T follicular helper cell (primary cell): ENCODE measurements around the gene ZNF664.
A peak's percentile ranks its signal among the peaks of the same experiment; 100 is the strongest.

ENCODE experiments used
- DNase-seq: peaks from one replicate; pipeline ENCODE4 v3.0.0-alpha.2; 2020; ENCODE audit warnings: low read depth

ZNF664 gene

DNA sequence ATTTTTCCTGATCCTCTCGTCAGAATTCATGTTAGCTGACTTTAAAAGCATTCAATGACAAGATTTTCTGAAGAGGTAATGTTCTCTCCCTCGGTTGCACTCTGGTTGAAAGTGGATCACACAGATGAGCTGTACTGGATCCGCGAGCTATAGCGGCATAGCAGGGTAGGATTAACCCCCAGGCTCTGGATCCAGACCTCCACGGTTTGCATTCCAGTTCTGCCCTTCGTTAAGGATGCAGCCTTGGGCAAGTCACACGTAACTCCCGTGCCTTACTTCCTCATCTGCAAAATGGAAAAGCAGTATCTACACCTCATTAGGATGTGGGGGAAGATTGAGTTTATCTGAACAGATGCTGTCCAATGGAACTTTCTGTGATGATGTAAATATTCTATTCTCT is 14.1 kb upstream of the ZNF664 start:
- no peak for DNase-seq

DNA sequence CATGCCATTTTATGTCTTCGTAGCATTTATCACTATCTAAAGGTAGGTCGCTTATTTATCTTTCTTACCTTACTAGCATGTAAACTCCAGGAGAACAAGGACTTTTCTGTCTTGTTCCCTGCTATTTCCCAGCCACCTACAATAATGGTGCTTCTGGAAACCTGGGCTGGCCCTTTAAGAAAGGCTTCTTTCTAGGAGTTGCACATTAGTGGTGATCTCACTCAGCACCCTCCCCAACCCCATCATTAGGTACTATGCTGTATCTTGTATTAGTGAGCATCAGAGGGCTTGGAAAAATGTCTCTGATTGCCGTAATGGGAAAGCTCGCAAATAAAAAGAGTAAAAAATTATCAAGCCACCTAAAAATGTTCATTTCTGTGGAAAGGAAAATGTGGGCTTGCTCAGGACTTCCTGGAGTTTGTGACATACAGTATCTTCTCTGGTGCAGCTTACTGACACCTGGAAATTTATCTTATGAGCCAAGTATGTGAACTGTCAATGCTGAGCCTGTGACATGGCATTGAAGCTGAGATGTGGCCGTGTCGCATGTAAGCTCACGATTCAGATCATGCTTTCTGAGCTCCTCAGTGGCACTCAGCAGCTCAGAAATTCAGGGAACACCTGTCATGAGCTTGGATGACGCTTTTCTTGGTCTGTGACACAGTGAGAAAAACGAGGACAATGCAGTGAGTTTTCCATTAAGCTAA is 12.8 kb upstream of the ZNF664 start:
- DNase-seq: no peak

DNA sequence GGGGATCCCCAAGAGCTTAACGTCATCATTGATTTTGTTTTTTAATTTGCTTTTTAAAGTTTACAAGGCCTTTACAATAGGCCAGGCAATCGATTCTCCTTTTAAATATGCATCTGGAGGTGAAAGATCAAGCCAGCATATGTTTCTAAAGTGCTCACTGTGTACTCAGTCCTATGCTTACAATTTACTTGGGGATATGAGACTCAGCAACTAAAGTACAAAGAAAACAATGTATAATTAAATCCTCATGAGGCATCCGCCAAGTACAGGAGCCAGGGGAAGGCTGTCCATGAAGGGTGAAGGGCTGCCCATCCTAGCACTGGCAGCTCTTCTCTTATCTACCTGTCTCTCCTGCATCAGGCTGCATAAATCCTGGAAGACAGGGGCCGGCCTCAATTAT is 12.2 kb upstream of the ZNF664 start:
- no peak for DNase-seq

DNA sequence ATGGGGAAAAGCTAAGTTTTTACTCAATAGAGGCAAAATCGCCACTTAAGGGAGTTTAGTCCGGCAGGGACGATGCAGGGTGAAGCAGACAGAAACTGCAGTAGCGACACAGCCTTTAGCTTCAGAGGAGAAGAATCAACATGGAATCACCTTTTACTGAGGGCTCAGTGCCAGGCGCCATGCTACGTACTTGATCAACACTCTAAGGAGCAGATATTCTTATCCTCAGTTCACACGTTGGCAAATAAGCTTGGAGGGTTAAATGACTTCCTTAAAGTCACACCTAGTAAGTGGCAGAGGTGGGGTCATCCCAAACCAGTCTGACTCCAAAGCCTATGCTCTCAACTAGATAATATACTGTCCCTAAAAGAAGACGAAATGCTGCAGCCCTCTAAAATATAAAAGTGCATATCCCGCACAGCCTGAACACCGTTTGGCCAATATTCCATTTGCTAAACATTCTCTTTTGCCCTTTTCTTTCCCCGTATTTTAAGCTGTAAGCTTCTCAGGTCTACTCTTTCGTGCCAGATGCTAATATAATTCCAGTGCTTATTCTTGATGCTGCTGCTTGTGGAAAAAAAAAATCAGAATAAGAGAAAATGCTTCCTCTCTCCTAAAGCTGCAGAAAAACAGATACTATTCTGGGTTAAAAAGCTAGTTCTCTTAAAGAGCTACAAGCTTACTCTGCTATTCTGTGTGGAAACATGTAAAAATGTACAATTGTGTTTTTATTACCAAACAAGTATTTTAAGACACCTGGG is 11.2 kb upstream of the ZNF664 start:
- DNase-seq: no peak

DNA sequence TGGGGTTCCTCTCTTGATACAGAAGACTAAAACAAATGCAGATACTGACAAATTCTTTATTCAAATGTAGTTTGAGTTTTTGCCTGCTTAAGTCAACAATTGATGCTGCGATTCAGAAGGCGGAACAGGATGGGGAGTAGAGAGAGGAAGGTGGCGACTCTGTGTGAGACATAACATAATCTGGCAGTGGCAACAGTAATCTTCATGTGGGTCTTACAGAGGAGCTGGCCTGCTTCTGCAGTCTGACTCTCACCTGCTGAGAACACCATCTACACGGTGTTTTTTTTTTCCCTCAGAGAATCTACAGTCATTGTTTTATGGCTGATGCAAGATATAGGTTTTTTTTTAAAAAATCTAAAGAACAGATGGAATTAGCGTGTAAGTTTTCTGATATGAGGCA is 10.5 kb upstream of the ZNF664 start:
- no peak for DNase-seq

DNA sequence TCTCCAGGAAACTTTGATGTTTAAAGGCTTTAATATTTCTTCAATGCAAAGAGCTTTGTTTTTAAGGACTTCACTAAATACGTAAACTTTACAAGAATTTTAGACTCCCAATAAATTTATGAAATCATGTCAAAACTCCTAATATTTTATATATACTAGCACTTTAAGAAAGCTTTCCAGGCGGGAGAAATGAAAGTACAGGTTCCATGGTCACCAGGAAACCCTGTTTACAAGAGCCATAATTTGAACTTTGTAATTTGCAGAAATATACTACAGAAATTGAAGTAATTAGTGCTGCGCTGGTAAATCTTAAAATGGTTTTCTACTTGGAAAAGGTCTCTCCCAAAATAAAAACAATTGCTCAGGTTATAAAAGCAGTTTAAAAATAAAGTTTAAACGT is 9.2 kb upstream of the ZNF664 start:
- no peak for DNase-seq

DNA sequence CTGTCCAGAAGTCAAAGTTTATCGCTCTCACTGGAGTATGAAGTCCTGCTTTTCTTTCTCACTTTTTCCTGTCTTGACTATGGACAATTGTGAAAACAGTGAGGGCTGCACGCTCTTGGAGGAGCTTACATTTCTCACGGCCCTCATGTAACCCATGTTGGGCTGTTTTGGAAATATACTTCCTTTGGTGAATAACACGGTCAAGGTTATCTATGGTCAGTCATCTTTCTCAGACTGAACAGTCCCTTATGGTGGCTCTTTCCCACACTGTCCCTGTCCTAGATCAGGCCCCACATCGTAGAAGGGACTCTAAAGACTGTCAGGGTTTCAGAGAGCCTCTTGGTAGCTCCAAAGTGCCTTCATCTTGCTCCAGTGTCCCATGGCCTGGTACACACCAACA is 7.6 kb upstream of the ZNF664 start:
- DNase-seq: no peak

DNA sequence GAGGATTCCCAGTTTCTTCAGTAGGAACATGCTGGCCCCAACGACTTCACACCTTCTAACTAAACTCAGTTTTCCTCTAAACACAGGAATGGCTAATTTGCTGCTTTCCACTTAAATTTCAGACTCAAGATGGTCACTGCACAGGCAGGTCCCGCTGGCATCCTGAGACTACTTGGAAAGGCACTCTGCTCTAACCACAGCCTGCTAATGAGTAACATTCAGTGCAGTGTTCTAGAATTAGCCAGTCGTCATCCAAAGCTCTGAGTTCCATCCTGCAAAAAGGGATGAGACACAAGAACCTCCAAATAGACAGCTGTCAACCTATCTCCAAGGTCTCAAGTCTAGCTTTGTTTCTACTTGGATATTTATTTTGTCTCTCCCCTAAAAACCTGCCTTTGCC is 6.4 kb upstream of the ZNF664 start:
- DNase-seq: no peak

DNA sequence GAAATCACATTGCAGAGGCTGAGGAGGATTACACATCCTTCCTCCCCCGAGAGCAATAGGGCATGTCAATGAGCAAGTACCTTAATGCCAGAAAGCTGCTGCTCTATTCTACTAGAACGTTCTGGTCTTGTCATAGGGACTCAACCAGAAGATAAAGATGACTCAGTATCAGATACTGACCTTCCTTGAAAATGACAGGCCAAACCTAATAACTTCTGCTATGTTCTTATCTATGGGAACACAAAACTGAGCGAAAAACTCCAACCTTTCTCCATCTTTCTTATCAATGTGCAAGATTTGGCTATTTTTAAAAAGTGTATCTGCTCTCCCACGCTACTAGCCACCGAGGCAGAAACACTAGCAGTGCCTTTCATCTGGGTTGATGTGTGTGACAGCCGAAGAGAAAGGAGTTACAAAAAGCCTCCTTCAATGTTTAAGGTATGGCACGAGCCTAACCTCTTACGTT is 5.9 kb upstream of the ZNF664 start:
- DNase-seq: no peak

DNA sequence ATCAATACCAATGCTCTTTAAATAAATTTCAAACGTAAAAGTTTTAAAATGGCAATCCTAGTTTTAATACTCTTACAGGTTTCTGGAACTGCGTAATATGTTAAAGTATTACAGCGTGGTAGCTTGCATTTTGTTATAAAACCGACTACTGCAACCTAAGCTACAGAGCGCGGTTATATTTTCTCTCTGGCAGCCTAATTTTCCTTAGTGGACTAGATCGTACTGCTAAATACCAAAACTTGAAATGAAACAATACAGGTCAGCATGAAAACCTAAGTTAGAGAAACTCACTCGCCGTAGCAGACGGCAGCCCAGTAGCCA is 1.6 kb upstream of the ZNF664 start:
- DNase-seq: no peak

DNA sequence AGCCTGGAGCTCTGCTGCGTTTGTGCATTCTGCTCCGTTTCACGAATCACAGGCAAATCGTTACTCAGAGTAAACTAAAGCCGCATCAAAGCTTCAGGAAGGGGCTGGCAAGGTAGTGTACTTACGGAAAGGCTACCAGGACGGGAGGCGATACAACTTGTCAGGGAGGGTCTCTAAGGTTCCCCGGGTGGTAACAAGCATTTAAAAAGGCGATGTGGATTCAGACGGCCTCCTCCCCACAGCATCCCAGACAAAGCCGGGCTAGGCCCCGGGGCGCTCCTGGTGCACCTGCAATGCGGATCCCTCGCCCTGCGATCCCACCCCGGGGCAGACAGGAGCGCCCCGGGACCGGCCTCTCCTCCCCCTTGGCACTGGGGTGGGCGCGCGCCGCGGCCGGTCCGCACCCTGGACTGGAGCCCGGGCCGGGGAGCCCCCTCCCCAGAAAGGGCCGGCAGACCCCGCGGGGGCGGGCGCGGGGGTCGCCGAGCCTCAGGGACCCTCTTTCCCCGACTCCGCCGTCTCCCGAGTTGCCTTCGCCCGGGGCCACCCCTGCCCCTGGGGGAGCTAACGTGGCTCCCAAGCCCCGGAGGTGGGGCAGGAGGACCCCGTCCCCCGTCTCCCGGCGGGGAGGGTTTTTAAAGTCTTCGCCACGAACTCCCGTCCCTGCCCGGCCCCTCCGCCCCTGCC is 1.1 kb upstream of the ZNF664 start:
- DNase-seq: peak; percentile 19

DNA sequence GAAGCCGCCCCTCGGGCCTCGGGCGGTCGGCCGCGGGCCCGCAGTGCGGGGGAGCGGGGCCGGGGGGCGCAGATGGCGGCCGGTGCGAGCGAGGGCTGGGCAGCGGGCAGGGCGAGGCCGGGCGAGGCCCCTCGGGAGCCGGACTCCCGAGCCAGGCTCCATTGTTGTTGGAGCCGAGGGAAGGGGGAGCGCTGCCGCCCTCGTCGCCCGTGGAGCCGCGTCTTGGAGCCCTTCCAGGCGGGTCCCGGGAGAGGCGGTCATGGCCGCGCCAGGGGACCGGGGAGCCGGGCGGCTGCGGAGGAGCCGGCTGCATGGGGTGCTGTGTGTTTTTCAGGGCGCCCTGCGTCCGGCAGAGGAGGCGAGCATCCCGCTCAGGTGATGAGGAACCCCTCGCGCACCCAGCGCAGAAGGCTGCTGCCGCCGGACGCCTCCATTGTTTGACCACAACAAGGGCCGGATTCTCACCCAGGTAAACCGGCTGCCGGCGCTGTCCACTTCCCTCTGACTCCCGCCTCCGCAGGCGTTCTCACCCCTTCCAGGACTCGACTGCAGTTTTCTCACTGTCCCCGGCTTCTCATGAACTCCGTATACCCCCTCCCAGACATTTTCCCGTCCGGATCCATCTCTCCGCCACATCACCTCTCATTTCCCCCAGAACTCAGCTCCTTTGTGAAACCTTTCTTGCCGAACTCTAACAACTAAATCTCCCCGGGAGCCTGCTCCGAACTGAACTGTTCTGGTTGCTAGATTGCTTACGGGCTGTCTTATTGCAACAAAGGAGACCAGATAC is 732 bp downstream of the ZNF664 start:
- DNase-seq: peak; percentile 10

DNA sequence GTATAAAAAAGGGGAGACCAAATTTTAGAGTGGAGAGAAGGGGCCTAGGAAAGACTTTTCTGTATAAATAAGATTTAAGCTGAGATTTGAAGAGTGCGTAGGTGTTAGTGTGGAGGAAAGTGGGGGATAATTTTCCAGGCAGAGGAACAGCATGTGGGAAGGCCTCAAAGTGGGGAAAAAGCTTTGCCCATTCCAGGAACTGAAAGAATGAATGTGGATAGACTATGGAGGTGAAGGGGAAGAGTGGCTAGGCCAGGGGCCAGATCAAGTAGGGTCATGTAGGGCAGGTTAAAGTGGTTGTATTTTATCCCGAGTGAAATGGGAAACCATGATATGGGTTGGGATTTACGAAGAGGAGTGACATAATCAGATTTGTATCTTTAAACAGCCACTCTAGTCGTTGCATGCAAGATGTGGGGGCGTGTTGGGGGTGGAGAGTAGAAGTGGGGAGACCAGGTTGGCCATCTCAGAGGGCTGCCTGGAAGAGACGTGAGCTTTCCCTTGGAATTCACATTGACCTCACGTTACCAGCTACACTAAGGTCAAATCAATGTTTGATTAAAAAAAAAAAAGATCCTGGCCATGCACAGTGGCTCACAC is 3.3 kb downstream of the ZNF664 start:
- no peak for DNase-seq

DNA sequence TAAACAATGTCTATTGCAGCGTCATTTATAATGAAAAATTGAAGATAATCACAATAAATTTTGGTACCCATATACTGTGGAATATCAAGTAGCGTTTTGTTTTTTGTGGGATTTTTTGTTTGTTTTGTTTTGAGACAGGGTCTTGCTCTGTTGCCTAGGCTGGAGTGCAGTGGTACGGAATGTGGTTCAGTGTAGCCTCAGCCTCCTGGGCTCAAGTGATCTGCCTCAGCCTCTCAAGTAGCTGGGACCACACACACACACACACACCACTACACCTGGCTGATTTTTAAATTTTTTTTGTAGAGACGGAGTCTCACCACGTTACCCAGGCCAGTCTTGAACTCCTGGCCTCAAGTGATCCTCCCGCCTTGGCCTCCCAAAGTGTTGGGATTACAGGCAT is 6.6 kb downstream of the ZNF664 start:
- no peak for DNase-seq

DNA sequence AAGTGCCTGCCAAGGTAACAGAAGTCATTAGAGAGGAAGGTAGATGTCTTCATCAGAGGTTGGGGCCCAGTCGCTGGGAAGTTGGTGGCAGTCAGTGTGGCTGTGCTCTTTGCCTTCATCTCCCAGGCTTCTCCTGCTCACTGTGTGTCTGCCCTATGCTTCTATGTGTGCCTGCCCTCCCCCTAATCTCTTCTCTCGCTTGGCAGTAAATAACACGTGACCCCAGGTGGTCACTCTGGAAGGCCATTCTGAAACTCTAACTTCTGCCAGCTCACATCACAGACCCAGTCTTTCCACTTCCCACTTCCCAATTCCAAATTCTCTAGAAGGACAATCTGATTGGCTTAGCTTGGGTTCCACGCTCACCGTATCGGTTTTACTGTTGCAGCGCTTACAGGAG is 9.3 kb downstream of the ZNF664 start:
- DNase-seq: no peak

DNA sequence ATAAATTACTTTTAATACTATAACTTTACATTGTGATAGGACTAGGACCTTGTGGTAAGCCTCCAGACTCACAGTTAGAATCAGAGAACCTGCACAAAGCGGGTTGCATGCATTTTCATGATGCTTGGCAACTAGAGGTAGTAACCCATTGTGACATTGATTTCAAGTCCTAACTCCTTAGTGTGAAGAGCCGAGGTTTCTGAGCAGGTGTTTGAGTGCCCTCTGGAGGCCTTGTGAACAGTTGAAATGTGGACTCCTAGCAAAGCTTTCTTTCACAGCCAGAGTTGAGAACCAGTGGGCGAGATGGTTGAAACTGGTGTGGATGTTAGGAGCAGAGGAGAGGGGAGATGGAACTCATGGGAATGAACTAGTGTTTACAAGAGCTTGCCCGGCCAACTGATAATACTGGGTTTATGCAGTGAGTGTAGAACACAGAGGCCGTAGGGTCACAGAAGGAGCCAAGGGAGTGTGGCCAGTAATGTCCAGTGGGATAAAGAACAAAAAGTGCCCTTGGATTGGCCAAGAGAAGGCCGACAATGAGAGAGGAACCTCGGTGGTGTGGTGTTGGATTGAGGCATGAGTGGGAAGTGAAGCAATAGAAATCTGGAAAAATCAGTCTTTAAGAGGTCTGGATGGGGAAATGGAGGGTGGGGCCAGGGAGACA is 10.9 kb downstream of the ZNF664 start:
- DNase-seq: peak; percentile 31

DNA sequence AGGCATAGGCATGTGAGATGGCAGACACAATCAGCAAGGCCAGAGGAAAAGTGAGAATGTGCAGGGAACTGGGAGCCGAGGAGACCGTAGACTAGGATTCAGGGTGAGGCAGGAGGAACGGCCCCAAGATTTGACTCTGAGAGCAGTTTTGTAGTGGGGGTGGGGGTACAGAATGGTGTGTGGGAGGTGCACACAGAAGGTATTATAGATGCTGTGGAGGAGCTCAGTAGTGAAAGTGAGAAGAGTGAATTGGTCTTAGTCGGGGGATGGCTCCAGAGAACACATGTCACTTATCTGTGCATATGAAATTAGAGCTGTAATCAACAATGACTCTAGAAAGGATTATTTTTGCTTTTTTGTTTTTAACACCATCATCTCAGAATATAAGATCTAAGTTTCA is 11.9 kb downstream of the ZNF664 start:
- DNase-seq: no peak

DNA sequence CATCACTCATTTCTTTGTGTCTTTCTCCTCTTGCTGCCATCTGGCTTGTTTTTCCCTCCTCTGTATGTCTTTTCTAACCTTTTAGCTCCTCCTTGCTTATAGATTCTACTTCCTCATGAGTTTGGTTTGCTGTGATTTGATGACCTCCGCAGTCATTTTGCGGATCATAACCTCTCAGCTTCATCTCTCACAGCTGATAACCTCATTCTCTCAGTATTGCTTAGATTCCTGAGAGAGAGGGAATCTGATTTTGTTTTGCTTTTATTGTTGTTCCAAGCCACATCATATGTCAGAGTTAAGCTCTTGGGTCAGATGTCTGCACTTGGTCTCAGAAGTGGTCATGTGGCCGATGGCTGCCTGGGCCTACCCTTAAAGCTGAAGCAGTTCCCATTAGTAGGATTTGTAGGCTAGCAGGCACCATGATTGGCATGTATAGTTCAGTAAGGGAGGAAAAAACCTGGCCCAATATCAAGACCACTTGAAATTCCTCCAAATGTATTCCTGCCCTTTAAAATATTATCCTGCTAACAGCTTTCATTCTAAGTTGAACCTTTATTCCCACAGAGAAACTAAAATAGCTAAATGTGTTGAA is 13.5 kb downstream of the ZNF664 start:
- DNase-seq: no peak

DNA sequence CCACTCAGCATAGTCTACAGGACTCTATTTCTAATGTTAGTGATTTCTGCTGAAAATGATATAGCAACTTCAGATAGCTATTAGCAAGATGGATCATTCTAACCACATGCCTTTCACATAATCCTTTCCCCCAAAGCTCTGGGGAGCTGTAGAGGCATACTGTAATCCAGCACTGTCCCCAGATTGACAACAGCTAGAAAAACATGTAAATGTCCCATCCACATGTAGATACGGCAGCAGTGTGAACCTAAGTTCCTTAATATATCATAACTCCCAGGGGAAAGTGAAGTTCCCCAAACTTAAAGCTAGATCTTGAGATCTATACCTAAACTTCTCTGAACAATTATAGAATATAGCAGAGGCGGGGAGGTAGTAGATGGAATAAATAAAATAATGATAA is 14.0 kb downstream of the ZNF664 start:
- DNase-seq: no peak

DNA sequence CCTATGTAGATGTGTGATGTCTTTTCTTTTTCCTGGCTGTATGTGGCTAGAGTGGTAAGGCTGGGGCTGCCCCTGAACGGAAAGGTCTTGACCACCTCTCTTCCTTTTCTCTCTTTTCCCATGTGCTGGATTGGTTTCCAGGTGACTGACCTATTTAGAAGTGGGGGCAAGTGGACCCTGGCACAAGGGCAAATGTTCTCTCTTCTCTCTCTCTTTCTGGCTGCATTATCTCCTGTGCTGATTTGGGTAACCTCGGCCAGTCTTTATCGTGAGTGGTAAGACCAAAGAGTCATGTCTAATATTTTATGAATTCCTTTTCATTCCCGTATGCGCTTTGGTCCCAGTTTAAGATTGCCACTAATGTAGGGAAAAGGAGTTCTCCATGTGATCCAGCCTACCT is 16.2 kb downstream of the ZNF664 start:
- no peak for DNase-seq

DNA sequence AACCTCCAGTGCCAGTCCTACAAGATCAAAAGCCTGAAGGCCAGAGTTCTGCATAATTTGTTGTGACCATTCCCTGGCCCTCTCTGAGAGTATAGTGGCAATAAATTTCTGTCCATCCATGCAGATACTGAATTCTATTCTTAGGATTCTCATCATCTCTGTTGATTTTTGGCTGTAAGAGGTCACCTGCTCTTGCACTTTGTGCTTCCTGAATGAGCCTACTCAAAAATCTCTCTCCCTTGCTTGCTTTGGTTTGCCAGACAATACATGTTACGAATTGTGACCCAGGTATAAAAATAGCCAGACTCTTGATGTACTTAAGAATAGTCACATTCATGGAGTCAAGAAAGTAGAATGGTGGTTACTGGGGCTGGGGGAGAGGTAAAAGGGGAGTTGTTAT is 16.7 kb downstream of the ZNF664 start:
- no peak for DNase-seq
